GM19372 (cell line): ENCODE data around the gene CTNNBL1.

Experiments
- ATAC-seq: cut with Tn5 transposase; IDR thresholded peaks from one replicate; pipeline ENCODE4 v1.9.1; 2021; ENCODE audit warnings: mild to moderate bottlenecking, low read depth, moderate library complexity; ENCODE audit not compliant: unreplicated experiment

CTNNBL1 gene

GRCh38 chr20:37773291-37773826, 79.5 kb downstream of the CTNNBL1 start:
- no peak for ATAC-seq

GRCh38 chr20:37774156-37774555, 80.3 kb downstream of the CTNNBL1 start:
- ATAC-seq: no peak

GRCh38 chr20:37775200-37775599, 81.4 kb downstream of the CTNNBL1 start:
- ATAC-seq: no peak

GRCh38 chr20:37776049-37776448, 82.2 kb downstream of the CTNNBL1 start:
- no peak for ATAC-seq

GRCh38 chr20:37776526-37776925, 82.7 kb downstream of the CTNNBL1 start:
- ATAC-seq: no peak

GRCh38 chr20:37777012-37777950, 83.5 kb downstream of the CTNNBL1 start:
- ATAC-seq: no peak

- no peak for ATAC-seq
Measured at GRCh38 chr20:37777988-37778659, 84.3 kb downstream of the CTNNBL1 start.

- no peak for ATAC-seq
Measured at GRCh38 chr20:37781626-37782025, 87.8 kb downstream of the CTNNBL1 start.

GRCh38 chr20:37786043-37786442, 92.2 kb downstream of the CTNNBL1 start:
- no peak for ATAC-seq

GRCh38 chr20:37789408-37789807, 95.6 kb downstream of the CTNNBL1 start:
- ATAC-seq: no peak

GRCh38 chr20:37790900-37791299, 97.1 kb downstream of the CTNNBL1 start:
- ATAC-seq: no peak

GRCh38 chr20:37796121-37796520, 102.3 kb downstream of the CTNNBL1 start:
- no peak for ATAC-seq

- no peak for ATAC-seq
Measured at GRCh38 chr20:37796733-37797132, 102.9 kb downstream of the CTNNBL1 start.

GRCh38 chr20:37797669-37798175, 103.9 kb downstream of the CTNNBL1 start:
- ATAC-seq: no peak

GRCh38 chr20:37798312-37798711, 104.5 kb downstream of the CTNNBL1 start:
- no peak for ATAC-seq

- no peak for ATAC-seq
Measured at GRCh38 chr20:37800618-37801017, 106.8 kb downstream of the CTNNBL1 start.

GRCh38 chr20:37801921-37802320, 108.1 kb downstream of the CTNNBL1 start:
- no peak for ATAC-seq

GRCh38 chr20:37803438-37804307, 109.8 kb downstream of the CTNNBL1 start:
- ATAC-seq: no peak

- peak; percentile 67 for ATAC-seq
Measured at GRCh38 chr20:37804584-37805566, 111.0 kb downstream of the CTNNBL1 start.
